NOMO-1 treated with DMSO at 0.1 percent for 48 hours (cell line): ENCODE results near the gene ZNF777.
A peak's percentile ranks its signal among the peaks of the same experiment; 100 is the strongest.
"Not testable (repeated sequence)": the region's sequence is repeated elsewhere in the genome, so short reads cannot be mapped to it uniquely, and the experiment has no call there.

ENCODE experiments used
- DNase-seq: peaks from one replicate; lab custom pipeline; 2025; ENCODE audit not compliant: unreplicated experiment; lab: John Stamatoyannopoulos, UW

The ZNF777 gene

GRCh38 chr7:149420006-149420405 lies 40.9 kb downstream of the ZNF777 start:
- no peak for DNase-seq

- no peak for DNase-seq
These were observed 45.3 kb downstream of the ZNF777 start for GRCh38 chr7:149415391-149416071.

GRCh38 chr7:149414745-149415390 lies 46.0 kb downstream of the ZNF777 start:
- no peak for DNase-seq

- DNase-seq = no peak
These were observed 46.7 kb downstream of the ZNF777 start for GRCh38 chr7:149414171-149414570.

- DNase-seq = not testable (repeated sequence)
These were observed 47.8 kb downstream of the ZNF777 start for GRCh38 chr7:149413083-149413482.

- DNase-seq = peak; percentile 21
These were observed 51.0 kb downstream of the ZNF777 start for GRCh38 chr7:149409895-149410294.

GRCh38 chr7:149404825-149405224 lies 56.0 kb downstream of the ZNF777 start:
- no peak for DNase-seq

GRCh38 chr7:149404396-149404795 lies 56.5 kb downstream of the ZNF777 start:
- no peak for DNase-seq

GRCh38 chr7:149398195-149398820 lies 62.6 kb downstream of the ZNF777 start:
- DNase-seq = no peak

GRCh38 chr7:149397470-149398043 lies 63.3 kb downstream of the ZNF777 start:
- no peak for DNase-seq

- not testable (repeated sequence) for DNase-seq
These were observed 72.1 kb downstream of the ZNF777 start for GRCh38 chr7:149388550-149389335.

GRCh38 chr7:149386514-149386913 lies 74.3 kb downstream of the ZNF777 start:
- not testable (repeated sequence) for DNase-seq

GRCh38 chr7:149385195-149385950 lies 75.5 kb downstream of the ZNF777 start:
- DNase-seq = no peak
